Stimulated activated CD8-positive, alpha-beta memory T cell treated with anti-CD3 and anti-CD28 coated beads, Interleukin-2, amount 100 ng/mL, for 48 hours (primary cell): Measurements from ENCODE around the gene DNAJB12.
"Not testable (repeated sequence)": the region's sequence is repeated elsewhere in the genome, so short reads cannot be mapped to it uniquely, and the experiment has no call there.

Experiments used
- DNase-seq, 2 donors: peaks; one replicate each; pipeline ENCODE4 v3.0.0-alpha.2; 2020; ENCODE audit warnings: low read depth in 2 of 2

Gene DNAJB12

DNA sequence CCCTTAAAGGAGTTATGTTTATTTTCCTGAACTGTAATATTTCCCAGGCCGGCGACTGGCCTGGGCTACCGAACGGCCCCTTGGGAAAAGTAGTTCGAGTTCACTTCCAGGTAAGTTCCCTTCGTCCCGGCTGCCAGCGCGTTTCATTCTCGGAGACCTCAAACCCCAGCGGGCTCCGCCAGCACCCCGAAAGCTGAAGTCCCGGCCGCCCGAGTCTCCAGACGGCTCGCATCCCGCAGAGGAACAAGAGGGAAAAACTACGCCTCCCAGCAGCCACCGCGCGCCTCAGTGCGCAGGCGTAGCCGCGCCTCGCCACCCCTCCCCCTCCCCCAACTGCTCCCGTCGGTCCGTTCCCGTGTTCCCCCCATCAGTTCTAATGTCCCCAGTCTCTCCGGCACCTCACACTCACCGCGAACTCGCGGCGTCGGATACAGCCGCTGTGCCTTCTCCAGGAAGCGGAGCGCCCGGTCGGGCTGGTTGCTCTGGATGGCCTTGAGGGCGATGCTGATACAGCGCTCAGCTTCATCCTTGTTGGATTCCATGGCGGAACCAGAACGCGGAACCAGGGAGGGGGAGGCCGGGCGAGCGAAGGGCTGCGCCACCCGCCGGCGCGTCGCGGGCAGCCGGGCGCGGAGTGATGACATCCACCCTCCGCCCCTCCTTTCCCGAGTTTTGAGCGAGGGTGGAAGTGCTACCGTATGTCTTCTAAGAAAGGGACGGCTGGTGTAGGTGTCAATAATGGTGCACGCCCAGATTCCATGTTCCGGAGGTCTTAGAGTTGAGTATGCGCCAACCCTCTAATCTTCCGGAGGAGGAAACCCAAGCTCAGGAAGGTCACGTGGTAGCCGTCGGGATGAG, at the start of gene DNAJB12:
TSS of gene DNAJB12 (minus strand) at position 564 of the 858 bp plus-strand sequence. CDS start at position 542, 22 bp downstream.
- DNase-seq, result peak; percentile 76 to 82

DNA sequence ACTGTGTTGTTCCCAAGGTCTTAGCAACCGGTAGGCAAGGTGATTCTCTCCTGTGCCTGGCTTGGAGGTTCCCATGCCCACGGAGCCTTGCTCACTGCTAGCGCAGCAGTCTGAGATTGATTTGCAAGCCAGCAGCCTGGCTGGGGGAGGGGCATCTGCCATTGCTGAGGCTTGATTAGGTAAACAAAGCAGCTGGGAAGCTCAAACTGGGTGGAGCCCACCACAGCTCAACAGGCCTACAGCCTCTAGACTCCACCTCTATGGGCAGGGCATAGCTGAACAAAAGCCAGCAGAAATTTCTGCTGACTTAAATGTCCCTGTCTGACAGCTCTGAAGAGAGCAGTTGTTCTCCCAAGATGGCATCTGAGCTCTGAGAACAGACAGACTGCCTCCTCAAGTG, 40.9 kb upstream of the DNAJB12 start:
- DNase-seq, result not testable (repeated sequence)

DNA sequence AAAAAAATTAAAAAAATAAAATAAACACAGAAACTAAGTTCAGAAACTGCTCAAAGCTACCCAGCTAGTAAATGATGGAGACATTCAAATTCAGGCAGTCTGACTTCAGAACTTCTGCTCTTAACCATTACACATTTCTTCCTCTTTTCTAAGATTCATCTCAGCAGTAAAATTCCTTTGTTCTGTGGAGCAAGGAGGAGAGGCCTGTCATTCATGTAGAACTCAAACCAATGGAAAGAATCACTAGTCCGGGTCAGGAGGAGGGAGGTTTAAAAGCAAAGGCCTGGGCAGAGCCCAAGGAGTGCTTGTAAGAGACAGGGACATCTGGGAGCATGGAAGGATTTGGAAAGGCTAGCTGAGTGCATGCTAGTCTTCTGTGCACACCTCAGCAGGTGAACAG, 37.9 kb upstream of the DNAJB12 start:
- DNase-seq, result no peak

DNA sequence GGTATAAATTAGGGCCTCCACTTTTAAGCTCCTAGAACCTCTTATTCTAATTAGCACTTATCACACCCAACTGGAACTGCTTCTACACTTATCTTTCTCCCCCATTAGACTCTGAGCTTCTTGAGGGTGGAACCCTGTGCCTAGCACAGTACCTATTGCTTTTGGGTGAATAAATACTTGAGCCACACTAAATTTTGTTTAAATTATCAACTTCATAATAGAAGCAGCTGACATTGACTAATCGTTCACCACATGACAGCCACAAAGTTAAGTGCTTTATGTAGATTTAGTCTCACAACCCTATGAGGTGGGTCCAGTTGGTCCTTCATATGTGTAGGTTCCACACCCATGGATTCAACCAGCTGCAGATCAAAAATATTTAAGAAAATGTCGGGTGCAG, 36.0 kb upstream of the DNAJB12 start:
- DNase-seq, result no peak

DNA sequence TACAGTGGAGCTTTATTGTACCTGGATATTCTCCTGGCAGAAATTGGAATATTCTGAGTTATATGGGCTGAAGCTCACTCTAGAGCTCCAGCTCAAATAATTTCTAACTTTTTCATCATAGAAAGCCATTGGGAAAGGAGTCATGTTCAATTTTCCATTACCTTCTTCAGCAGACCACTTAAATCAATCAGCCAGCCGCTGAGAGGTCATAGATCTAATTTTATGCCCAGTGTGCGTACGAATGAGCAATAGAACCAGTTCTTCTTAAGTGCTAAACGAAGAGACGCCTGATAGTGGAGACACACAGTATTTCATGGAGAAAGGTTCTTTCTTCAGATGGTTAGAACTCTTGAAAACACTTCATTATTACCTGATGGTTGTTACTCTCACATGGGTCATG, 35.0 kb upstream of the DNAJB12 start:
- no peak for DNase-seq

DNA sequence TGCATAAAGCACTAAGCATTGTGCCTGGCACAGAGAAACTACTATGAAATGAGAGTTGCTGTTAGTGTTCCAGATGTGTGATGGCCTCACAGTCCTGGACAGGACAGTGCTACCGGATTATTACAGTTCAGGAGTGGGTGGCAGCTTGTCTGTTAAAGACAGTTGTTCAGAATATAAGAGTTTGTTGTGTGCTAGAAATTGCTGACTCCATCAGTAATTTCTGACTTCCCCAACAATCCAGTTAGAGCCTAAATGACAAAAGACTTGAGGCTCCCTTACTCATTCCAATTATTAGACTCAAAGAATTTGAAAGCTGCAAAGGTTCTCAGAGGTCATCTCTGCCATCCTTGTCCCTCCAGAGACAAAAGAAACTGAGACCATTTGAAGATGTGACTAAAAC, 34.3 kb upstream of the DNAJB12 start:
- DNase-seq, result no peak

DNA sequence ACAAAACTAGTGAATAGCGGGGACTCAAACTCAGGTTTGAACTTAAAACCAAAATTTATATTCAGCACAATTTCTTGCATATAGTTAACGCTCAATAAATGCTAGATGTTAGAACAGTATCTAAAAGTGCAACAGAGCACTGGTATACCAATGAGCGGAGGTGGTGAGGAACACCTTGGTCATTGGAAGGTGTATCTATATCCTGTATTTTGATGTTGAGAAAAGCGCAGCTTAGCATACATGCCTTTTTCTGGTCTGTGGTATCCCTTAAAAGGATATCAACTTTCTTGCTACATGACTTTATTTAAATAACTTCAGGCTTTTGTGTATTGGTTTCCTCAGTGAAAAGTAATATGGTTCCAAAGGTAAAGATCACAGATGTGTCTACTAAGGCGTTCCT, 33.3 kb upstream of the DNAJB12 start:
- no peak for DNase-seq

DNA sequence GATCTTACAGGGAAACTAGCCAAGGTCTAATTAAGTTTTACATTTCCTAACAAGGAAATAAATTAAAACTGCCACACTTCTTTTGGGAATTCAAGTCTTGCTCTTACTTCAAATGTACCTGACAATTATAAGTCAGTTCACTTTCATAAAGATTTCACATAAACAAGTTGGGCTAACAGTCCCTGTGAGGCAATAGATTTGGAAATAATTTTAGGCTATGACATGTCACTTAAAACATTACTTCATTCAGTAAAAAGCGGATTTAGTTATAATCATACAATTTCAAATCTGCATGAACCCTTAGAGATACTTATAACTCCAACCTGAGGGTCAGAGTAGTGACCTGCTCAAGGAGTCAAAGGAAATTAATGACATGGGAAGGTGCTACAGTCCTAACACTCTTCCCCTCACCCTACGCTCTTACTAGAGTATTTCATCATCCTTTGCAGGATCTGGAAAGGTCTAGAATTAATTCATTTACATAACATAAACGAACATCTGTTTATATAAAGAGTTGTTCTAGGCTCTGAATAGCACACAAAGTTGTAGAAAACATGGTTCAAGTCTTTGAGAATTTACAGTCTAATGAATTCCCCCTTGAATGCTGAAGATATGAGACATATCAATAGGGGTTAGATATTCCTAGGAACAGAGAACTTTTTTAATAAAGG, 32.3 kb upstream of the DNAJB12 start:
- DNase-seq, result no peak

DNA sequence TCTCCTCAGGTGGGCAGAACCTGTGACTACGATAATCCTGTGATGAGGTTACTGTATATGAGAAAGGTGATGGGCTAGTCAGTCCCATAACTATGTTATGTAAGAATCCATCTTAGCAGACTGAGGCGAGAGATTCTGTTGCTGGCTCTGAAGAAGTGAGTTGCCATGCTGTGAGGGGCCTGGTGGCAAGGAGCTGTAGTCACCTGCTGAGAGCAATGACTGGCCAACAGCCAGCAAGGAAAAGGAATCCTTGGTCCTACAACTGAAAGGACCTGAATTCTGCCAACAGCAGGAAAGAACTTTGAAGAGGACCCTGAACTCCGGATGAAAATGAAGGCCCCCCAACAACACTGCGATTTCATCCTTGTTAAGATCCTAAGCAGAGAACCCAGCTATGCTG, 31.0 kb upstream of the DNAJB12 start:
- no peak for DNase-seq

DNA sequence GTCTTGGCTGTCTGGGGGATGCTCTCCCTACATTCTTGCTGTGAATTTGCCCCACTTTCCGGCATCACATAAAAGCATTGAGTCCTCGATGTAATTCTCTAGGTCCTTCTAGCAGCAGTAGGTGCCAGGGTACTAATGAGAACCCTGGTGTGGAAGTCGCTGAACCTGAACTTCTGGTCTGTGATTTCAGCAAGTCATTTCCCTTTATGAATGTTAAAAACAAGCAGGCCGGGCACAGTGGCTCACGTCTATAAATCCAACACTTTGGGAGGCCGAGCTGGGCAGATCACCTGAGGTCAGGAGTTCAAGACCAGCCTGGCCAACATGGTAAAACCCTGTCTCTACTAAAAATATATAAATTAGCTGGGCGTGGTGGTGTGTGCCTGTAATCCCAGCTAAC, 30.3 kb upstream of the DNAJB12 start:
- DNase-seq, result not testable (repeated sequence)

DNA sequence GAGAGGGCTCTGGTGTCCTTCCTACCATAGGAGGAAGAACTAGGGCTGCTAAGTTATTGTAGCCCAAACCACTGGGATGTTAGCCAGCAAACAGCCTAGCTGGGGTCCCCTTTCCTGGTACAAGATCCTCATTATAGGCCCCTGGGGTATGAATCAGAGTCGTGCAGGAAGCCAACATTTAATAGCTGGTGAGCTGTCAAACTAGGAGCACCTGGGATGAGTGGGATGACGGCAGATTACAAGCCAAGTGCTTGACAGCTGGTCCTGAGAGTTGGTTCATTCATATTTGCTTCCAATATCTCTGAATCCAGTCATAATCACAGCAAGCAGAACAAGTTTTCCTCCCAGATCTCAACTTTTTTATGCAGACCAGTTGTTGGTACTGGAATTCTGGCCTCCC, 25.1 kb upstream of the DNAJB12 start:
- DNase-seq, result no peak

DNA sequence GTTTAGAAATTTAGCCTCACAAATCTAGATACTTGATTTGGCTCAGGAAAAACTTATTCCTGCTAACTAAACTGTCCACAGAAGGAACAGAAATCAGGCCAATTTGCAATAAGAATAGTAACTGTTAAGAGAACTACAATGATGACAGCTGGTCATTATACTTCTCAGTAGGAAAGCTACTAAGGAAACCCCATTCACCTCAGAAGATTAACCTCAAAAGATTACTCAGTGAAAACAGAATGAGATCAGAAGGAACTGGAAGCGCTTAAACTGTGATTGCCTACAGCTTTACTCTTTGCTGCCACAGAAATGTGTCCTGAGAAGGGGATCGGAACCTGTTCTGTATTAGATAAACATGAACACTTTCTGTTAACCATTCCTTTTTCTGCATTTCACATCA, 24.3 kb upstream of the DNAJB12 start:
- no peak for DNase-seq

DNA sequence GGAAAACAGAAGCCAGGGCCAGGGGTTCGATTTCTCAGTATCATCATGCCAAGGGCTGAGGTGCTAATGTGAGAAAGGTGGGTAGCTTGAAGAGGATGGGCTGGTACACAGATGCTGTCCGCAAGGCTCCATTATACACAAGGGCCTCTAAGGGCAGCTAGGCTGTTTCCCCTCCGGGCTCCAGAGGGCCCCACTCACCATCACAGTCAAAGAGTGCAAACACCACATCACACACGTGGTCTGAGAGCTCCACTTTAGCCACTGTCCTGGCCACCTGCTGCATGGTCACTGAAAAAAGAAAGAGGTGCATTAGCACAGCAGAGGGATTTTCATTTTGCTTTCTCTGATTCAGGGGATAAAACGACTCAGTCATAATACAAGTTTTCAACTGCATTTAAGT, 20.9 kb upstream of the DNAJB12 start:
- DNase-seq, result no peak

DNA sequence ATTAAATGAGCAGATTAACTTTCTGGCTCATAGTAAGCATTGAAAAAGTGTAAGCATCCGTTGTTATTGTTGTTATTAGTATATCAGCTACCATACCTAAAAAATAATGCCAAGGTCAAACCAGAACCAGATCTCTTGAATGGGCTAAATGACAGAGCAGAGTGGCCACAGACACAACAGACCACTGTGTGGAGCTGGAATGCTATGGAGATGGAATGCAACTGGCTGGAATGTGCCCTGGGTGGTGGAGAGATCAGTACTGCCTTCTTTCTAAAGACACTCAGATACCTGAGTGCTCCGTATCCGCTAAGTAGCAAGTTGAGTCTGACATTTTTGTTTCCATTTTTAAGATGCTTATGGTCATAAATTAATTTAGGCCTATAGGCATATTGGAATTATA, 20.5 kb upstream of the DNAJB12 start:
- DNase-seq, result no peak

DNA sequence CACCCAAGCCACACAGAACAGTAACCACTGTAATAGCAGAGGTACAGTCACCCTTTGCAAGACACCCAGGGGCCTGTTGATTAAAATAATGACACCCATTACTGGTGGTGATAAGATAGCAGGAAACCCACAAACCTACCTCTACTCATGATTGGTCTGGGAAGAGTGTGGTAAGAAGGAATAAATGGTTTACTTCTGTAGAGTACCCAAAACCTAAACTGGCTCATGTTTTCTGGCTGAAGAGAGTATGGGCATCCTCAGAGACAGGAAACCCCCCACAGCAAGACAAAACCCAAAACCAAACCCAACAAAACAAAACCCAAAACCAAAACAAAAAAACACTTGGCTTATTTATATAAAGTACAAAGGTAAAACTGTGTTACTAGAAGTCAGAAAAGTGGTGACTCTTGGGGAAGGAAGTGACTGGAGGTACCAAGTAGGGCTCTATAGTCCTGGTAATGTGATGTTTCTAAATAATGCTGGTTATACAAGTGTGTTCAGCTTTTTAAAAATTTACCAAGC, 15.5 kb upstream of the DNAJB12 start:
- no peak for DNase-seq

DNA sequence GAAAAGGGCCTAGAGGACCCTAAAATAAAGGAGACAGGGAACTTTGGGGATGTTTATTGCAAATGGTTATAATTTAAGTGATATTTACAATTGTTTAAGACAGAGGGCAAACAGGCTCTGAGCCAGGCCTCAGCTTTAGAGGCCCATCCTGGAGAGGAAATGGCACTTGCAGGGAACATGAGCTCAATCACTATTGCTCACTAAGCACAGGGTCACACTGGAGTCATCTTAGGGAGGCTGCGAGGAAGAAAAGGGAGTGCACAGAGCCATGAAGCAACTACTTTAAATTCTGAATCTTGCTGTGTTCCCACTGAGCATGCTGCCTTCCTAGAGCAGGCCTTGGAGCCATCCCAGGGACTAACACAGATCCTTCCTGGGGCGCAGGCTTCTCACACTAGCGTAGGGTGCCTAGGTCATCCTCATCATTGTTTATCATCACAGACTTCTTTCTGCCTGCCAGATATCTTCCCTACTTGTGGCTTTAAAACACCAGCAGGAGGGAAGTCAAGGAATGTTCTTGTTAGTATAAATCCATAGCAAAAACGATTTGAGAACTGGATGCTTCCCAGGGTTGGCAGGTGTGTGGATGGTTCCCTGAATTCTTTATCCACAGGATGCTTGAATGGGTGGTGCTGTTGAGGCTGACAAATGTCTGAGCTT, 12.7 kb upstream of the DNAJB12 start:
- no peak for DNase-seq

DNA sequence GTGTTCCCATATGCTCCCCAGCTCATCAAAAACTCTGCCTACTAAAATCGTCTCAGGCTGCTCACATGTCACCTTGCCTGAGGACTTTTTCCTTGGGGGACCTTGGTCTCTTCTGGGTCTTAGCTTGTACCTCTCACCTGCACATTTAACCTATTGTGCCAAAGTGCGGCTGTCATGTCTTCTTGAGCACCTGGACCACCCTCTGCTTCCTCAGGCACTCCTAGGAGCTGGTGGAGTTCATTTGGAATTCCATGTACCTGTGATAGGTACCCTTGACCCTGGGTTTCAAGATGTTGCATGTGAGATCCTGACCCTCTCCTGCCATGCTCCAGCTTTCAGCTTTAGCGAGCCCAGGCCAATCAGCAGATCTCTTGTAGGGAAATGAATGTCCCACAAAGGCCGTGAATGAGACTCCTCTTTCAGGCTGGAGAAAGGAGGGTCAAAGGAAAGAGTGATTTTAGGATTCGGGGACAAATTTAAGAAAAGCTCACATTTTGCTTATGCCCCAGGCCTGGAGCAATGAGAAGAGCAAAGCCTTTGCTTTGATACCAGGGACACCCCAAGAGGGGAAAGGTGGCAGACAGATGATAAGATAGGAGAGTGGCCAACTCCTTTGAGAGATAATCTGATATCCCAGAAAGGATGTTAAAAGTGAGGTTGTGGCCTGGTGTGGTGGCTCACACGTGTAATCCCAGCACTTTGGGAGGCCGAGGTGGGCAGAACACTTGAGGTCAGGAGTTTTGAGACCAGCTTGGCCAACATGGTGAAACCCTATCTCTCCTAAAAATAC, 10.6 kb upstream of the DNAJB12 start:
- no peak for DNase-seq

DNA sequence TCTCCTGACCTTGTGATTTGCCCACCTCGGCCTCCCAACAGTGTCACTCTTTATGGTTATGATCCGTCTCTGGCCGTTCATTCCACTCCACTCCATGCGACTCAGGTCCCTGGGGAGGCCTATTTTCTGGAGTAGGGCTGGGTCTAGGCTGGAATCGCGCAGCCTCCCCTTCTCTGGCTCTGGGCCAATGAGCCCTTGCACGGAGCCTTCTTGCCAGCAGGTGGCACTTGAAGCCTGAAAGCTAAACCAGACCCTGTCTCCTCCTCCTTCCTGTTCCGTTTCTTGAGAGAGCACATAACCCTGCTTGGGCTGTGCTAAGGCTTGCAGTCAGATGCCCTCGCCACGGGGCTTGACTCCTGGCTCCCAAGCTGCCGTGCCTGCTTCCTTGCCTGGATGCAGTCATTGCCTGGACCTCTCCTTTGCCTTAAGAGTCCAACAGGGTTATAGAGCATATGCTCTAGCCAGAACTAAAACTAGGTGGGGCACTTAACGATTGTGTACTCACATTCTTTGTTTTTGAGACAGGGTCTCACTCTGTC, 9.6 kb upstream of the DNAJB12 start:
- DNase-seq, result peak; percentile 63 to 69

DNA sequence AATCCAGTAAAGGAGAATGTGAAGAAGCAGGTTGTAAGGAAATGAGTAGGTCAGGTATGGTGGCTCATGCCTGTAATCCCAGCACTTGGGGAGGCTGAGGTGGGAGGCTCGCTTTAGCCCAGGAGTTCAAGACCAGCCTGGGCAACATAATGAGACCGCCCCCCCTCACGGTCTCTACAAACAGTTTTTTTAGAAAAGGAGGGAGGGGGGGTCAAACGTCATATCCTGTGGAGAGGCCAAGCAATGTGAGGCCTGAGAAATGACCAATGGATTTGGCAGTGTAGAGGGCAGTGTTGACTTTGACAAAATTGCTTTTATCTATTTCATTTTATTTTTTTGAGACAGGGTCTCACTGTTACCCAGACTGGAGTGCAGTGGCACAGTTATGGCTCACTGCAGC, 2.3 kb upstream of the DNAJB12 start:
- DNase-seq, result no peak

DNA sequence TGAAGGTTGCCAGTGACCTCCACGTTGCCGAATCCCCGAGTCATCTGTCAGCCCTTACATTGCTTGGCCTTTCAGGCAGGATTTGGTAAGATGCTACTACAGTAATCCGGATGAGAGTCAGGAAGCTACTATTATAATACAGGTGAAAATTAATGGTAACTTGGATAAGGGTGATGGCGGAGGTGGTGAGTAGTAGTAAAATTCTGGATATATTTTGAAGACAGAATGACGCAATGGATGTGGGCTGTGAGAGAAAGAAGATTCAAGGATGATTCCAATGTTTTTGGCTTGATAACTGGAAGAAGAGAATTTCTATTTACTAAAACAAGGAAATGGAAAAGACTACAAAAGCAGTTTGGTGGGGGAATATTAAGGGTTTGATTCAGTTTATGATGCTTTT, 1.4 kb upstream of the DNAJB12 start:
- no peak for DNase-seq

DNA sequence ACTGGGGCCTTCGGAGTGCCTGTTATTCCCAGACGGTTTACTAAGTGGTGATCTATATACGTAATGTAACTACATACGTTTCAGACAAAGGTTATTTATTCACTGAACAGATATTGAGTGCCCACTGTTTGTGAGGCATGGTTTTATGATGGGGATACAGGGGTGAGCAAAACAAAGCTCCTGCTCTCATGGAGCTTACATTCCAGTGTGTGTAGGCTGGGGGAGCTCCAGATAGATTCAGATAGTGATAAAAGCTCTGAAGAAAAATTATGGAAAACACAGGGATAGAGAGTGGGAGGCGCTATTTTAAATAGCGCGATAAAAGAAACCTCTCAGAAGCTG, 466 bp upstream of the DNAJB12 start:
- no peak for DNase-seq

DNA sequence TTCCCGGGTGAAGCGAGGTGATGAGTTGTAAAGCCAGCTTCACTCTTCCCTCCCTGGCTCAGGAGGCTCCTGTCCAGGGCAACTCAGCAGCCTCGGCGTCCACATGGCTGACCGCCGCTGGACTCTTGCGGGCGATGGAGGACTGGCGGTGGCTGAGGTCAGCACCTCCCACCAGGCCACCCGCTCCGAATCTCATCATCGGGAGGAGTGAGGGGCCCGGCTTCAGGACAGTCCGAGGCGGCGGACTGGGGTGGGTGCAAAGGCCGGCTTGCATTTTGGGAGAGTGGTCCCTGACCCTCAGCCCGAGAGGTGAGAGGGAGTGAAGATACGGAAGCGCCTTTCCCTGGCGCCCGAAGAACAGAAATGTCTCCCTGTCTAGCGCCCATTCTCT, 759 bp downstream of the DNAJB12 start:
- DNase-seq, result no peak
